Medulla oblongata (tissue), 1 donor: ENCODE measurements around the gene ADCYAP1.
"Not testable (repeated sequence)": the region's sequence is repeated elsewhere in the genome, so short reads cannot be mapped to it uniquely, and the experiment has no call there.

ENCODE experiments used
- DNase-seq: peaks from one replicate; pipeline ENCODE4 v3.0.0-alpha.2; 2015; ENCODE audit errors: extremely low spot score

Gene ADCYAP1

GRCh38 chr18:904218-905090 lies at the start of gene ADCYAP1:
Gene ADCYAP1, plus strand, starts transcription at chr18:904871. Its CDS starts 516 bp downstream, at chr18:905387.
- no peak for DNase-seq

DNA sequence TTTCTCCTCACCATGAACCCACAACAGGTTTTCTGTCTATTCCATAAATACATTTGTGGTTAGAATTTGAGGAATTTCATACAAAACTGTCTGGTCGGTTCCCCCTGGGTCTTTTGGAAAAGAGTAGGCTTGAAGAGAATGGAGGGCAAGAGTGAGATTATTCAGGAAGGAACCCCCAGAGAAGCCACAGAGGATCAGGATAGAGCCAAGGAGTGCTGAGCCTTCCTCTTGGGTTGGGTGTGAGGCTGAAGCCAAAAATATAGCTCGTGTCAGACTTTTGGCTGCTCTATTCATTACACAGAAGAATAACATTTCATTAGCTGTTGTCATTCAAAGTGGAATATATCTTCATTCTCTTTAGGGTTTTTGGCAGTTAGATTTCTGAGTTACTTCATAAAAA lies 46.7 kb upstream of the ADCYAP1 start:
- no peak for DNase-seq

DNA sequence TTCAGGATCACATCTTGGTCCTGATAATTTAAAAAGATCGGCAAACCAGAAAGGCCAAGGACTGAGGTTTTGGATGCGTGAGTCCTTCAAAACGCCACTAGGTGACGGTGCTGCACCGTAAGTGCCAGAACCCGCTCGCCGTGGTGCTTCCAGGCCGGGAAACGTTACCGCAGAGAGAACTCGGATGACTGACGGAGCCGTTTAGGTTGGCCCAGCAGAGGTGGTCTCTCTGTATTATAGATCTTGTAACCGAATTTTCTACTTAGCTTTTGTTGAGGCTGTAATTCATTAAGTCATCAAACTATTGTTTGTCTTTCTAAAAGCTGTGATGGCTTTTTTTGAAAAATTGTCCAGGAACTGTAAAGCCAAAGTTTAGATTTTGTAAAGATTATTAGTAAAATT lies 39.8 kb upstream of the ADCYAP1 start:
- DNase-seq: peak; percentile 75

GRCh38 chr18:867257-867656 lies 37.4 kb upstream of the ADCYAP1 start:
- DNase-seq: no peak

DNA sequence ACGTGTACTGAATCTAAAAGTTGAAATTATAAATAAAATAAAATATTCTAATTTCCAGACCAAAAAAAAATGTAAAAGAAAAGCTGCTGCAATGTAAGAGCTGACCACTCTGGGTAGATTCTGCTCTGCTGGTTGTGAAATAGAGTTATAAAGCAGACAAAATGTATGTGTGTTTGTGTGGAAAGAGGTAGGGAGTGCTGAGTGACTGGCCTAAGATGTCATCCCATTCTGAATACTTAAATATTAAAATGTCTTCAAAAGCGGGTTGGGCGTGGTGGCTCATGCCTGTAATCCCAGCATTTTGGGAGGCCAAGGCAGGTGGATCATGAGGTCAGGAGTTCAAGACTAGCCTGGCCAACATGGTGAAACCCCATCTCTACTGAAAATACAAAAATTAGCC lies 31.2 kb upstream of the ADCYAP1 start:
- DNase-seq: not testable (repeated sequence)

DNA sequence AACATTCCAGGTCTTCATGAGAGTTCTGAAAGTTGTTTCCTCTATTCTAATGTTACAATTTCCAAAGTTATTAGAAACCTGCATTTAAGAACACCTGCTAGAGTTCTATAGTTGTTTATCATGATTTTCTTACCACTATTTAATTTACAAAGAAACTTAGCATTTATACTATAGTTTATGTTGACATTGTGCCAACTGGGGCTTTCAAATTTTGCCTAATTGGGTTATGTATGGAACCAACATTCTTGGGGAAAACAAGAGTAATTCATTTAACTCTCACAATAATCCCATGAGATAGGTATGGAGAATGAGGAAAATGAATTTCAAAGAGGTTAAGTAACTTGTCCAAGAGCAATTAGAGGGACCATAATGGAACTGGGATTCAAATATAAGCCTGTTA lies 28.8 kb upstream of the ADCYAP1 start:
- no peak for DNase-seq

DNA sequence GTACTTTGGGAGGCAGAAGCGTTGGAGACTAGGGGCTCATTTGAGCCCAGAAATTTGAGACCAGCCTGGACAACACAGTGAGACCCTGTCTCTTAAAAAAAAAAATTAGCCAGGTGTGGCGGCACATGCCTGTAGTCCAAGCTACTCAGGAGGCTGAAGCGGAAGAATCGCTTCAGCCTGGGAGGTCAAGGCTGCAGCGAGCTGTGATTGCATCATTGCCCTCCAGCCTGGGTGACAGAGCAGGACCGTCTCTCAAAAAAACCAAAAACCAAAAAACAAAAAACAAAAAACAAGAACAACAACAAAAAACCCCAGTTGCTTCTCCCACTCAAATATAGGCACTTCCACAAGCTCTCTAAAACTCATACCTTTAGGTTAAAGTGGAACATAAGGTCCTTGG lies 27.4 kb upstream of the ADCYAP1 start:
- DNase-seq: no peak

- DNase-seq: no peak
These were observed 18.6 kb upstream of the ADCYAP1 start for GRCh38 chr18:886076-886475.

DNA sequence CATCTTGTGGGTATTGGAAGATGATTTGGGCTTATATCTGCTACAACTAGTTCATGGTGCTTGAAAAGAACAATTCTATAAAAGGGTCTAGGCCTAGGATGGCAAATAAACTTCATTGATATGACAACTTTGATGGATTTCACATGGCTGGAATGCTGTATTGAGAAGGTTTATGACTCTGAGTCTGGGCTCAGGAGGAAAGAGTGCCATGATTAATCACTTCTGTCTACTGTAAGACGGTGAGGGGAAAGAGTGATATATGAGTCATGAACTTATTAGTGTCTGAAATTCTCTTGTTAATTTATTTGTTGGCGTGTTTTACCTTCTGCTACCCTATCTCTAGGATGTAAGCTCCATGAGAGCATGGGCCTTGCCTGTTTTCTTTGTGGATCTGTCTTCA lies 17.0 kb upstream of the ADCYAP1 start:
- no peak for DNase-seq

GRCh38 chr18:892316-892715 lies 12.4 kb upstream of the ADCYAP1 start:
- DNase-seq: no peak

DNA sequence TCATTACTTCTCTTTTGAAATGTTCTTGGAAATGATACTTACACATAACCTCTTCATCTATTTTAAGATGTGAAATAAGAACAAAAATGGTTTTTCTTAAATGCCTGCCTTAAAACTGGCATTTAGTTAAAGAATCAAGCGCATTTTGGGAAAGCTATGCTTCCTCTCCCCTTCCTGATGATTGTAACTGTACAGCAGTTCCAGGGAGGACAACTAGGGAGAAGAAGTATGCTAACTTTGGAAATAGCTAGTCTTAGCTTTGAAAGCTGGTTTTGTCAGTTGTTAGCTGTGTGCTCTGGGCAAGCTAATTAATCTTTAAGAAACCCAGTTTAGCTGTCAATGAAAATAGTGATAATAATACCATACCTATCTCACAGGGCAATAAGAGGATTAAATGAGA lies 8.4 kb upstream of the ADCYAP1 start:
- DNase-seq: no peak

- DNase-seq: no peak
These were observed 2.9 kb upstream of the ADCYAP1 start for GRCh38 chr18:901761-902160.

DNA sequence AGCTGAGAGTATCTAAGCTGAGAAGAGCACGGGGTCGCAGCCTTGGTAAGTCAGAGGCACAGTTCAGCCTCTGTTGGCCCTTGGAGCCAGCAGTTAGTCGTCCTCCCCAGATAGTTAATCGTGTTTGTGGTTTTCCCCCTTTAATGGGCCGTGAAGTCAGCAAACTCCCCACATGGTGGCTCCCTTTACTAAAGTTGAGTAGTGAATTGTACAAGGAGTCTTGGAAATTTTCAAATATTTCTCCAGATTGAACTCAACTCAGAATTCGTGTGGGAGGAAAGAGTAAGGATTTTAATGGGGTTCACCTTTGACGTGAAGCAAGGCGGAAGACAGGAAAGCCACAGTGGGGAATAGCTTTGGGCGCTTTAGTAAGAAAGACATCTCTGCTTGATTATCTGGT lies 2.4 kb upstream of the ADCYAP1 start:
- DNase-seq: no peak

DNA sequence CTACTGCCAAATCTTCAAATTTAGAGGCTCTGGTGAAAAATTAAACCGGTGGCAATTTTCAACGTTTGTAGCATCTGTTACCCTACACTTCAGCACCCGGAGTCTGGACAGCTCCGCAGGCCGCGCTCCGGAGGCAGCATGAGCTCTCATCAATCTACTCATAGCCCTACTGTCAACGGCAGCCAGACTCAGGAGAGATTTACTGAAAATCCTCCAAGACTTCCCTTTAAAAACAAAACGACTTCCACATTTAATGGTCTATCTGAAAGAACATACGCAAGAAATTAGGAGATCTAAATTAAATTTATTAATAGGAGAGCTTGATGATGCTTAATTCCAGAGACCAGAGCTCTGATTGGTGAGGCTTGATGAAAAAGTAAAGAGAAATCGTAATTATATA lies 970 bp upstream of the ADCYAP1 start:
- DNase-seq: peak; percentile 39

GRCh38 chr18:905307-905947 lies 756 bp downstream of the ADCYAP1 start:
- DNase-seq: no peak

DNA sequence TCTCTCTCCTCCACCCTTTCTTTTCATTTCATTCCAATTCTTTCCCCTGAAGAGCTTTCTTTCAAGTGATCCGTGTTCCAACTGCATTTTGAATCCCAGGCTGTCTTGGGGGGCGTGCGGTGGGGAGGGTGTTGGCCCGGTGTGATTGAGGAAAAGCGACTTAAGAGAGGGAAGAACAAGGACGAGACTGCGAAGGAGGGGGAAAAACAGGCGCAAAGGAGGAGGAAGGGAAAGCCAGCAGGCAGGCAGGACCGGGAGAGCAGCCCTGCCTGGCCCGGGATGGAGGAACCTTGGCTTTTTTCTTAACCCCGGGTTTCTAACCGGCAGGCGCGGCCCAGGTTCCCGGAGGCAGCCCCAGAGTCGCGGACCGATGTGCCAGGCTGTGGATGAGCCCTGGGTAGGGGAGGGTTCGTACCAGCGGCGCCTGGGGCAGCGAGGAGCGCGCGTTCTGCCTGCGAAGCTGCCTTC lies 1.3 kb downstream of the ADCYAP1 start:
- no peak for DNase-seq

DNA sequence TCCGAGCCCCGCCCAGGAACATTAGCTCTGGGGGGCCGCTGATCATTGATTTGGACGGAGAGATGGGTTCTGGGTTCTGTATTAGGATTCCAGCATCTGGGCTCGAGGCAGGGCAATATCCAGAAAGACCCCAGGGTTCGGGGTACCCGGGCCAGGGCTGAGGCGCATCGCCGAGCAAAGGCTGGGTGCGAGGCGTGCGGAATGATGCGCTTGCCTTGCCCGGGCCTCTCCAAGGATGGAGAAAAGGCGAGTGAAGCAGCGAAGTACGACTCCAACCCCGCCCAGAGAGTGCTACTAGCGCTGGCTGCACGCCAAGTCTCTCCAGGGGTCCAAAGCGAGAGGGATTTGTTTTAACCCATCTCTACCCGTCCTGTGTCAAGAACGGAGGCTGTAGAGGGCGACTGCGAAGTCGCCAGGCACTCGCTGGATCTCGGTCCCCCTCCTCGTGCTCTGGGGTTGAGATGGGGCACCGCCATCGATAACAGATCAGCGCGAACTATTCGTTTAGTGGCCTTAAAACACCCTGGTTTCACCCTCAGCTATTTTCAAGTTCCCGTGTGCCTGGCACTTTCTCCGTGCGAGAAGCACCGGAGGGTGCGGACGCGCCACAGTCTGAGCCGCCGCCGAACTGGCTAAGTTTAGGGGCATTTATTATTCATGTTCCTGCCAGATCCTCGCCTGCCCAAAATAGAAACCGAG lies 1.9 kb downstream of the ADCYAP1 start:
- no peak for DNase-seq

DNA sequence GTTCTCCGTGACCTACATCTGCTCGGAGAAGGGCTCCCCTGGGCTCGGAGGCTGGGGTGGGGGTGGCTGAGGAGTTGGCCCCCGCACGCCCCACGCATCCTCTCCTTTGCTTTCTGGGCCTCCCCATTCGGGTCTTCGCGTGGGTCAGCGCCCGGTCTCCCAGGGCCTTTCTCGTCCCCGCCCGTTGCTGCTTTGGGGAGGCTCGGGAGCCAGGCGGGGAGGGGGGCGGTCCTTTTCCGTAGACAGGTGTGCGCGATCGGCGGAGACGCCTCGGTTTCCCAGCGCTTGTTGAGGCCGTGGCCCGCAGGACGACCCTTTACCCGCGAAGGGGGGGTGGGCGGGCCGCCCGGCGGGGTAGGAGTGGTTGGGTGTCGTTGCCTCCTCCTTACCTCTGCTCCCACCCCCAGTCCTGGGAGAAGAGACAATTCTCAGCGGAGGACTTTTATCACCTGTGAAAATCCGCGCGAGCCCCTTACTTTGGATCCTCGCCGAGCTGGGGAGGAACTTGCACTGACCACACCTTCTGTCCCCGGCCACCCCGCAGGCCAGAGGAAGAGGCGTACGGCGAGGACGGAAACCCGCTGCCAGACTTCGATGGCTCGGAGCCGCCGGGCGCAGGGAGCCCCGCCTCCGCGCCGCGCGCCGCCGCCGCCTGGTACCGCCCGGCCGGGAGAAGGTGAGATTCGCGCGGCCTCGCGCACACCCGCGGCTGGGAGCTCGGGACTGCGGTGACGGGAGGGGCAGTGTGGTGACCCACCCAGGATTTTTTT lies 2.6 kb downstream of the ADCYAP1 start:
- DNase-seq: no peak

GRCh38 chr18:907885-908757 lies 3.5 kb downstream of the ADCYAP1 start:
- DNase-seq: no peak

DNA sequence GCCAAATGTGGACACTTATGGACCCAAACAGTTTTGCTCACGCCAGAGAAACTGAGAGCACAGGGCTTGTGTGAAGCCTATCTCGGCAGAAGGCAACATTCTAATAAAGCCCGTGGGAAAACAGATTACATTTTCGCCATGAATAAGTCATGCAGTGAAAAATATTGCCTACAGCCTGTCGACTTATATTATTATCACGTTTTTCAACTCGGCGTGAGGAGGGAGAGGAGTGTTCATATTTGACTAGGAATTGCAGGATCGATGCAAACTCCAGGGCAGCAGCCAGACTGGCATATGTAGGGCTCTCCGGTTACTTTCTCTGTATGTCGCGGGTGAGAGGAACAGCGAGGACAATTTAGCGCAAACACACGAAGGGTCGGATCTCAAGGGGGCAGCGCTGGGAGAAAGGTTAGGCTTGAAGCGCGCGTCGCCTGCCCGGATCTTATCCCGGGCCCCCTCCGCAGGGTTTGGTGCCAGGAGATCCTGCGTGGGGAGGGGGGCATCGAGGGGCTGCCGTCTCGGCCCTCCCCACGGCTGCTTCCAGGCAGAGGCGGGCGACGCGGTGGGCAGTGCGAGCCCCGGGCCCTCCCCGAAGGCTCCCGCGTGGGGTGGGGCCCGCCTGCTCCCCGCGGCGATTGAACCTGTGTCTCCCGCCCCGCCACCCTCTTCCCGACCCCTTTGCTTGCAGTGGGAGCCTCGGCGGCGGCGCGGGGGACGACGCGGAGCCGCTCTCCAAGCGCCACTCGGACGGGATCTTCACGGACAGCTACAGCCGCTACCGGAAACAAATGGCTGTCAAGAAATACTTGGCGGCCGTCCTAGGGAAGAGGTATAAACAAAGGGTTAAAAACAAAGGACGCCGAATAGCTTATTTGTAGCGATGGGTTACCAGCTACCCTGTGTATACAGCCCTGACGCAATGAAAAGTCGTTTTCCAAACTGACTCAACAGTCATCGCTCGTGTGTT lies 4.4 kb downstream of the ADCYAP1 start:
- DNase-seq: no peak
